Transverse colon (tissue), 4 donors: ENCODE measurements around the gene SDK1. TPM values are rescaled to one million over a fixed set of nuclear protein-coding genes. Genes with fewer than 3 reads are reported as not detected.

Source experiments
- DNase-seq: peaks from one replicate; pipeline ENCODE4 v3.0.0-alpha.2; 2019
- H3K27ac ChIP-seq, 4 donors: fragments of 200-600 bp; sonication (generic); 2 replicates each; pipeline ENCODE4 v1.5.1; 2016 to 2018; ENCODE audit warnings: inconsistent platforms in 4 of 4
- H3K27me3 ChIP-seq: fragments of 200-600 bp; sonication (generic); 2 replicates; pipeline ENCODE4 v1.5.1; 2017; ENCODE audit warnings: inconsistent platforms
- H3K36me3 ChIP-seq, 4 donors: fragments of 200-600 bp; sonication (generic); 2 replicates each; pipeline ENCODE4 v1.5.1; 2017 to 2019; ENCODE audit warnings: inconsistent platforms in 4 of 4
- H3K4me1 ChIP-seq, 4 donors: fragments of 200-600 bp; sonication (generic); 2 replicates each; pipeline ENCODE4 v1.5.1; 2017 to 2020; ENCODE audit warnings: inconsistent platforms in 4 of 4
- H3K4me3 ChIP-seq, 4 donors: fragments of 200-600 bp; sonication (generic); 1 replicate in 1 of 4; 2 replicates in 3 of 4; pipeline versions ENCODE4 v1.5.1 to v1.6.1; 2017 to 2019; ENCODE audit warnings: inconsistent platforms in 4 of 4
- H3K9me3 ChIP-seq, 2 donors: fragments of 200-600 bp; sonication (generic); 2 replicates each; pipeline ENCODE4 v1.5.1; 2017 to 2019; ENCODE audit warnings: inconsistent platforms in 2 of 2
- CTCF ChIP-seq, 5 experiments: fragments of 200-600 bp in 3 of 5; fragments of 450-650 bp in 2 of 5; sonication (generic) in 3 of 5; IDR thresholded peaks; 1 replicate in 2 of 5; 2 replicates in 3 of 5; pipeline ENCODE4 v1.5.1; 2016 to 2017; ENCODE audit warnings: antibody characterized with exemption in 5 of 5, inconsistent platforms in 3 of 5, mild to moderate bottlenecking in 2 of 5, moderate library complexity in 1 of 5
- EP300 ChIP-seq: sonication (generic); formaldehyde crosslinking; IDR thresholded peaks from one replicate; pipeline ENCODE4 v1.6.1; 2017; ENCODE audit warnings: antibody characterized with exemption, low read depth
- POLR2A ChIP-seq: fragments of 450-650 bp; IDR thresholded peaks from one replicate; pipeline ENCODE4 v1.6.1; 2016; ENCODE audit warnings: antibody characterized with exemption, mild to moderate bottlenecking, moderate library complexity
- POLR2AphosphoS5 ChIP-seq, 3 donors: sonication (generic); formaldehyde crosslinking; IDR thresholded peaks; one replicate each; pipeline ENCODE4 v1.6.1; 2016; ENCODE audit warnings: antibody characterized with exemption in 3 of 3
- WGBS, 2 donors: methylation state at CpG; one replicate each; pipeline ENCODE4 v1.1.5; 2018; ENCODE audit warnings: low coverage in 1 of 2; 5-methylcytosine and 5-hydroxymethylcytosine counted together
- in situ Hi-C, 4 donors: fragments of 200-750 bp; cut with MboI; loops; one replicate each; pipeline versions ENCODE4 v1.15.0 to v1.15.1; 2017; ENCODE audit warnings: low sequenced_read_pairs in 3 of 4, low pct_ligation_motif_present in 1 of 4, low pct_unique_long_range_greater_than_20kb in 1 of 4
- intact Hi-C: fragments of 100-400 bp; cut with DNase I; formaldehyde crosslinking; loops from one replicate; pipeline ENCODE4 v1.15.1; 2023; ENCODE audit warnings: low total_unique reads
- total RNA-seq, 4 donors: library from RNA; depleted of rRNA; stranded (reverse); fragments of >200 nt; gene quantifications; one replicate each; pipeline ENCODE4 v1.1.0, GENCODE V29; 2016

Gene SDK1
- total RNA-seq, 4 donors from 2014 or later = 4.0 to 8.6 (median 5.4) TPM

GRCh38 chr7:3918576-3918975 lies 617.5 kb downstream of the SDK1 start:
- in situ Hi-C loops (no loop called here), intact Hi-C loops (no loop called here)
- Histone ChIP-seq H3K27ac (no peak overlapping the region), H3K36me3 (no peaks in the 10 kb centered on the region), H3K27me3 (no peaks in the 10 kb centered on the region), H3K9me3 (no peaks in the 10 kb centered on the region), H3K4me3 (no peak overlapping the region), H3K4me1 (no peaks in the 10 kb centered on the region)
- DNase-seq = no peak
- 79 to 90% methylated on average over 7 to 8 of the region's 8 CpGs for WGBS, 2 donors
- no peak for TF ChIP-seq CTCF (IDR thresholded peaks at IDR 0.05)
- no peak for TF ChIP-seq EP300
- no peak for TF ChIP-seq POLR2AphosphoS5 (IDR thresholded peaks at IDR 0.05)
- TF ChIP-seq POLR2A = no peak

- intact Hi-C loops = no loop called here
- Histone ChIP-seq H3K27ac (no peak overlapping the region), H3K27me3 (no peaks in the 10 kb centered on the region), H3K4me1 (no peaks in the 10 kb centered on the region), H3K9me3 (no peaks in the 10 kb centered on the region), H3K36me3 (no peaks in the 10 kb centered on the region), H3K4me3 (no peak overlapping the region)
- in situ Hi-C loops = no loop called here
- peak; percentile 16 for DNase-seq
- TF ChIP-seq POLR2AphosphoS5 (IDR thresholded peaks at IDR 0.05) (no peak), CTCF (IDR thresholded peaks at IDR 0.05) (peak in 4 of 5 experiments; percentile 7 to 35 (median 14))
- 38 to 54% methylated on average over 1 to 10 of the region's 10 CpGs for WGBS, 2 donors
These were observed 621.2 kb downstream of the SDK1 start for GRCh38 chr7:3922175-3922635.

GRCh38 chr7:3923307-3923918 lies 622.4 kb downstream of the SDK1 start:
- Histone ChIP-seq H3K36me3 (no peaks in the 10 kb centered on the region), H3K27me3 (no peaks in the 10 kb centered on the region), H3K9me3 (no peaks in the 10 kb centered on the region), H3K4me1 (no peaks in the 10 kb centered on the region), H3K4me3 (no peak overlapping the region), H3K27ac (no peak overlapping the region)
- TF ChIP-seq POLR2A (no peak), EP300 (no peak), CTCF (IDR thresholded peaks at IDR 0.05) (no peak), POLR2AphosphoS5 (IDR thresholded peaks at IDR 0.05) (no peak)
- no peak for DNase-seq
- intact Hi-C loops = no loop called here
- WGBS, 2 donors = 81 to 86% methylated on average over 4 to 10 of the region's 10 CpGs
- in situ Hi-C loops = no loop called here

GRCh38 chr7:3924277-3924676 lies 623.2 kb downstream of the SDK1 start:
- TF ChIP-seq CTCF (IDR thresholded peaks at IDR 0.05) (no peak), POLR2A (no peak), EP300 (no peak), POLR2AphosphoS5 (IDR thresholded peaks at IDR 0.05) (no peak)
- Histone ChIP-seq H3K9me3 (no peaks in the 10 kb centered on the region), H3K4me1 (no peaks in the 10 kb centered on the region), H3K27ac (no peak overlapping the region), H3K4me3 (no peak overlapping the region), H3K36me3 (no peaks in the 10 kb centered on the region), H3K27me3 (no peaks in the 10 kb centered on the region)
- in situ Hi-C loops (no loop called here), intact Hi-C loops (no loop called here)
- WGBS, 2 donors = 92 to 100% methylated on average over 1 to 14 of the region's 14 CpGs
- DNase-seq = no peak
